A549 treated with CpdA at 1 μM for 4 hours (cell line): ENCODE results near the gene OLFM4. TPM values are rescaled to one million over a fixed set of nuclear protein-coding genes. Genes with fewer than 3 reads are reported as not detected.

ENCODE experiments used
- total RNA-seq: library from RNA; stranded (reverse); fragments of 200-300 nt; extraction: Qiagen RNA extraction; gene quantifications from 5 replicates; pipeline ENCODE4 v1.2.3, GENCODE V29; 2022; ENCODE audit warnings: low read depth

The OLFM4 gene, protein sequence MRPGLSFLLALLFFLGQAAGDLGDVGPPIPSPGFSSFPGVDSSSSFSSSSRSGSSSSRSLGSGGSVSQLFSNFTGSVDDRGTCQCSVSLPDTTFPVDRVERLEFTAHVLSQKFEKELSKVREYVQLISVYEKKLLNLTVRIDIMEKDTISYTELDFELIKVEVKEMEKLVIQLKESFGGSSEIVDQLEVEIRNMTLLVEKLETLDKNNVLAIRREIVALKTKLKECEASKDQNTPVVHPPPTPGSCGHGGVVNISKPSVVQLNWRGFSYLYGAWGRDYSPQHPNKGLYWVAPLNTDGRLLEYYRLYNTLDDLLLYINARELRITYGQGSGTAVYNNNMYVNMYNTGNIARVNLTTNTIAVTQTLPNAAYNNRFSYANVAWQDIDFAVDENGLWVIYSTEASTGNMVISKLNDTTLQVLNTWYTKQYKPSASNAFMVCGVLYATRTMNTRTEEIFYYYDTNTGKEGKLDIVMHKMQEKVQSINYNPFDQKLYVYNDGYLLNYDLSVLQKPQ
- total RNA-seq, result not detected in 5 replicates

DNA sequence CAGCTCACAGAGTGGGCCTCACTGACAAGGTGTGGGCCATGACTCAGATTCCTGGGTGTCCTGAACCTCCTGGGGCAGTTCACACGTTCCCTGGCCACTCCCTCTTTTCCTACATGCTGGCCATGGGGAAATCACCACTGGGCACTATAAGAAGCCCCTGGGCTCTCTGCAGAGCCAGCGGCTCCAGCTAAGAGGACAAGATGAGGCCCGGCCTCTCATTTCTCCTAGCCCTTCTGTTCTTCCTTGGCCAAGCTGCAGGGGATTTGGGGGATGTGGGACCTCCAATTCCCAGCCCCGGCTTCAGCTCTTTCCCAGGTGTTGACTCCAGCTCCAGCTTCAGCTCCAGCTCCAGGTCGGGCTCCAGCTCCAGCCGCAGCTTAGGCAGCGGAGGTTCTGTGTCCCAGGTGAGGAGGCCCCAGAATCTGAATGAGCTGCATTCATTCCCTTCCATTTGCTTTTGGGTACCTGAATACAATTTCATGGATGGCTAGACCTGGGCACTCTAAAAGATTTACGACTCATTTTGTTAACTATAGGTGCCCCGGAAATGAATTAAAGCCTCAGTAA is at the start of gene OLFM4:
Gene OLFM4 (plus strand): TSS at position 177 of the 567 bp plus-strand sequence. CDS start 24 bp downstream, at position 201.

Other genes starting within 250 kb of the OLFM4 start
- not detected in 5 replicates for gene PCDH8, start 180.2 kb upstream of the OLFM4 start, total RNA-seq